Endothelial cell (in vitro differentiated cells): Measurements from ENCODE around the gene SYCP2. TPM values are rescaled to one million over a fixed set of nuclear protein-coding genes. Genes with fewer than 3 reads are reported as not detected.
A peak's percentile ranks its signal among the peaks of the same experiment; 100 is the strongest.

Source experiments
- DNase-seq: peaks from one replicate; pipeline ENCODE4 v3.0.0; 2021; ENCODE audit warnings: low spot score
- H3K27ac Mint-ChIP-seq: one replicate; pipeline ENCODE4 v1.8.0; 2021; ENCODE audit warnings: mixed read lengths, inconsistent platforms; ENCODE audit not compliant: unreplicated experiment
- H3K27me3 Mint-ChIP-seq: one replicate; pipeline ENCODE4 v1.8.0; 2021; ENCODE audit warnings: mild to moderate bottlenecking, moderate library complexity, mixed read lengths, inconsistent platforms; ENCODE audit not compliant: unreplicated experiment
- H3K36me3 Mint-ChIP-seq: one replicate; pipeline ENCODE4 v1.8.0; 2021; ENCODE audit warnings: mild to moderate bottlenecking, low read depth, mixed read lengths, inconsistent platforms; ENCODE audit not compliant: unreplicated experiment
- H3K4me1 Mint-ChIP-seq: one replicate; pipeline ENCODE4 v1.8.0; 2021; ENCODE audit warnings: mild to moderate bottlenecking, mixed read lengths, inconsistent platforms; ENCODE audit not compliant: unreplicated experiment
- H3K4me3 Mint-ChIP-seq: one replicate; pipeline ENCODE4 v1.8.0; 2021; ENCODE audit warnings: mild to moderate bottlenecking, mixed read lengths, inconsistent platforms; ENCODE audit not compliant: unreplicated experiment
- H3K9me3 Mint-ChIP-seq: one replicate; pipeline ENCODE4 v1.8.0; 2021; ENCODE audit warnings: mixed read lengths, inconsistent platforms; ENCODE audit not compliant: unreplicated experiment
- total RNA-seq: library from RNA; stranded (reverse); fragmentation: NEBNext Ultra II Directional; extraction: Animal tissue kit (Norgen Biotek cat#: 25700); gene quantifications from one replicate; pipeline ENCODE4 v1.2.1, GENCODE V29; 2021; ENCODE audit not compliant: unreplicated experiment
- TF ChIP-seq, protein P1 (sequence below): fragments of 200-600 bp; sonication (generic); IDR thresholded peaks from one replicate; pipeline ENCODE4 v1.5.0; 2021; ENCODE audit warnings: antibody characterized with exemption; ENCODE audit not compliant: unreplicated experiment

Gene SYCP2
- total RNA-seq, 1 donor from 2014 or later: 2.1 TPM

DNA sequence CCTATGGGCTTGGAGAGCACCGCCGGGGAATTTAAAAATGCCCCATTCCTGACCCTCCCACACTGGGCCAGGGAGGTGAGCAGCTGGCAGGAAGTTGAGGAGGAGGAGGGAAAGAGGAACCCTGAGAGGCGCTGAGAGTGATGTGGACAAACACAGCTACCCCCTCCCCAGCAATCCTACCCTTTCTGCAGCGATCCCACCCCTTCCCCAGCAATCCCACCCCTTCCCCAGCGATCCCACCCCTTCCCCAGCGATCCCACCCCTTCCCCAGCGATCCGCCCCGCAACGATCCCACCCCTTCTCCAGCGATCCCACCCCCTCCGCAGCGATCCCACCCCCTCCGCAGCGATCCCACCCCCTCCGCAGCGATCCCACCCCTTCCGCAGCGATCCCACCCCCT lies 111.6 kb downstream of the SYCP2 start:
- peaks cover 4% of the 10 kb centered on the region for H3K36me3 Mint-ChIP-seq
- H3K27ac Mint-ChIP-seq: peak overlapping the region; percentile 67
- H3K4me3 Mint-ChIP-seq: no peak overlapping the region
- H3K9me3 Mint-ChIP-seq: no peaks in the 10 kb centered on the region
- TF ChIP-seq, protein P1, sequence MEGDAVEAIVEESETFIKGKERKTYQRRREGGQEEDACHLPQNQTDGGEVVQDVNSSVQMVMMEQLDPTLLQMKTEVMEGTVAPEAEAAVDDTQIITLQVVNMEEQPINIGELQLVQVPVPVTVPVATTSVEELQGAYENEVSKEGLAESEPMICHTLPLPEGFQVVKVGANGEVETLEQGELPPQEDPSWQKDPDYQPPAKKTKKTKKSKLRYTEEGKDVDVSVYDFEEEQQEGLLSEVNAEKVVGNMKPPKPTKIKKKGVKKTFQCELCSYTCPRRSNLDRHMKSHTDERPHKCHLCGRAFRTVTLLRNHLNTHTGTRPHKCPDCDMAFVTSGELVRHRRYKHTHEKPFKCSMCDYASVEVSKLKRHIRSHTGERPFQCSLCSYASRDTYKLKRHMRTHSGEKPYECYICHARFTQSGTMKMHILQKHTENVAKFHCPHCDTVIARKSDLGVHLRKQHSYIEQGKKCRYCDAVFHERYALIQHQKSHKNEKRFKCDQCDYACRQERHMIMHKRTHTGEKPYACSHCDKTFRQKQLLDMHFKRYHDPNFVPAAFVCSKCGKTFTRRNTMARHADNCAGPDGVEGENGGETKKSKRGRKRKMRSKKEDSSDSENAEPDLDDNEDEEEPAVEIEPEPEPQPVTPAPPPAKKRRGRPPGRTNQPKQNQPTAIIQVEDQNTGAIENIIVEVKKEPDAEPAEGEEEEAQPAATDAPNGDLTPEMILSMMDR: no peak
- no peak for DNase-seq
- H3K4me1 Mint-ChIP-seq: peaks cover 18% of the 10 kb centered on the region
- peaks cover 6% of the 10 kb centered on the region for H3K27me3 Mint-ChIP-seq

DNA sequence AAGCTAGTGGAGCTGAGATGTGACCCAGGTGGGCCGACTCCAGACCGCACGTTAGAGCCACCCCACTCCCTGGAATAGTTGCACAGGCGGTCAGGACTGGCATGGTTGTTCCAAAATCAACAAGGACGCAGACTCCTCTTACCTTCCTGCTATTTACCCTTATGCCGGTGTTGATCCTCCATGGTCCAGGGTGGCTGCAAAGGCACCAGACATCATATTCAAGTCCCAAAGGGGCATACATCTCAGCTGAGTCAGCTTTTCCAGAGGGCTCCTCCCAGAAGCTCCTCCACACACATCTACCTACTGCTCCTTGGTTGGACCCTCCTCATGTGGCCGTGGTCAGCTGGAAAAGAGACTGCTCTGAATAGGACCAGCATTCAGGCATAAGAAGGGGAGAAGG lies 112.2 kb downstream of the SYCP2 start:
- Mint-ChIP-seq H3K27me3 (peaks cover 6% of the 10 kb centered on the region), H3K4me3 (no peak overlapping the region), H3K4me1 (peaks cover 18% of the 10 kb centered on the region), H3K27ac (no peak overlapping the region), H3K9me3 (no peaks in the 10 kb centered on the region), H3K36me3 (no peaks in the 10 kb centered on the region)
- DNase-seq: no peak
- TF ChIP-seq, protein P1: no peak

DNA sequence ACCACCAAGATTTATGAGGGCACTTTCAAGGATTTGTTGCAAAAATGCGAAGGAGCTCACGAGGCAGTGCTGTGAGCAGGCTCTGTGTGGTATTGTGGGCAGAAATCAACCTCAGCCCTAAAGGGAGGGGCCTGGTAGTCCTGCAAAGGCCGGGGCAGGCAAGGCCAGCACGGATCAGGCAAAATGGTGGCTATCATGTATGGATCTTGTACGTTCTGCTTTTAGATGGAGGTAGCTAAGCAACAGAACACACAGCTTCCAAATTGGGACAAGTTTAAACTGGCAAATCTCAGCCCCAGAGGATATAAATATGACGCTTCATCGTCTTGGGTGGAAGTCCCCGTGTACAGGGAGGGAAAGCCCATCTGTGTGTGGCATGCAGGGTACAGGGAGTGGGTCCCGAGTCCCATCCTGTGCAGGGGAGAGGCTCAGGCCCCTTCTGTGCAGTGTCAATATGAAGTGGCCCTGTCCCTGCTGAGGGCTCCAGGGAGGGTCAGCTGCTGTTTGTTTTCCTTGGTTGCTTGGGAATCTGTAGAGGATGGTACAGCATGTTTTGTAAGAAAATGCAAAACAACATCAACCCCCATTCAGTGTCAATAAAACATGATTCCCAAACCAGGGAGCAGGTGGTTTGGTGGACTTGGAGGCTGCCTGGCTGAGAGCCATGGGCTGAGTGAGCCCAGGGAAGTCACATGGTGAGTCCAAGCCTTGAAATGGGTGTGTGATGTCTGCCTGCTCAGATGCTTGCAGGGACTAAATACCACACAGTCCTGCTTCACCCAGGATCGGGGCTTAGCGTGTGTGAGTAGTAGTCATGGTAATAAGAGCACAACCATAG lies 113.0 kb downstream of the SYCP2 start:
- Mint-ChIP-seq H3K4me3 (no peak overlapping the region), H3K27ac (no peak overlapping the region)
- no peak for DNase-seq

DNA sequence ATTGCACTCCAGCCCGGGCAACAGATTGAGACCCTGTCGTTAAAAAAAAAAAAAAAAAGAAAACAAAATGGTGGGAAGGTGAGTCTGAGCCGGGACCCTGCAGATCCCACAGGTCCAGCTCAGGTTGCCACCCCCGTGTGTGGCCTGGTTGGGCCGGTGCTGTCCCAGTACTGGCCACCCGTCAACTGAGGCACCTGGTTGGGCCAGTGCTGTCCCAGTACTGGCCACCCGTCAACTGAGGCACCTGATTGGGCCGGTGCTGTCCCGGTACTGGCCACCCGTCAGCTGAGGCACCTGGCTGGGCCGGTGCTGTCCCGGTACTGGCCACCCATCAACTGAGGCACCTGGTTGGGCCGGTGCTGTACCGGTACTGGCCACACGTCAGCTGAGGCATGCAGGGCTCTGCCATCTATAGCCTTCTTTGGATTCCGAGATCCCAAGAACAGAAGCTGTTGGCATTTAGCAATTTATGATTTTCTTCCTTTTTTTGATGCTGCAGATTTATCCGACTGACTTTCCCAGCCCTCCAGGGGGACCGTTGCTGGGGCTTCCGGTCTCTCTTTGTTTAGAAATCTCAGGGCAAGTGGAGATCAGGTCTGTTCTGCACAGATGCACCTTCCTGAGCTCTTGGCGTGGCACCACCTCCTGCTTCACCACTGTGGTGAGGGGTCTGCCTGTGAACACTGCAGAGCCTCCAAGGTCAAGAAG lies 113.8 kb downstream of the SYCP2 start:
- peaks cover 2% of the 10 kb centered on the region for H3K27me3 Mint-ChIP-seq
- no peak overlapping the region for H3K27ac Mint-ChIP-seq
- no peak overlapping the region for H3K4me3 Mint-ChIP-seq
- TF ChIP-seq, protein P1: peak; percentile 27
- no peak for DNase-seq
- no peaks in the 10 kb centered on the region for H3K36me3 Mint-ChIP-seq
- peaks cover 18% of the 10 kb centered on the region for H3K4me1 Mint-ChIP-seq
- no peaks in the 10 kb centered on the region for H3K9me3 Mint-ChIP-seq

More for the DNA sequence above, 113.0 kb downstream of the SYCP2 start:
- peaks cover 18% of the 10 kb centered on the region for H3K4me1 Mint-ChIP-seq
- H3K27me3 Mint-ChIP-seq: peaks cover 4% of the 10 kb centered on the region
- no peaks in the 10 kb centered on the region for H3K9me3 Mint-ChIP-seq
- TF ChIP-seq, protein P1: no peak
- no peaks in the 10 kb centered on the region for H3K36me3 Mint-ChIP-seq

DNA sequence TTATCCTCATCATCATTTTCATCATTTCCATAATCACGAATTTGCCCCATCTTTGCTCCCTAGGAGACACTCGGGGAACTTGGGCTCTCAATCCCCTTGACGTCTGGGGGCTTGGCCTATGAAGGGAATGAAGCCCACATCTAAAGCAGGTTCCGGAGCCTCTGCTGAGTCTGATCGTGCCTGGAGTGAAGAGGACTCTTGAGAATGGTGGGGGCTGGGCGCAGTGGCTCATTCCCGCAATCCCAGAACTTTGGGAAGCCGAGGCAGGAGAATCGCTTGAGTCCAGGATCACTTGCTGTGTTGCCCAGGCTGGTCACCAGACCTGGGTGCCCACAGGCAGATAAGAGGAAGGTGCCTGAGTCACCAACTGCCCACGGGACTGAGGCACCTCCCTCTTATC lies 114.5 kb downstream of the SYCP2 start:
- DNase-seq: no peak
- Mint-ChIP-seq H3K4me3 (no peak overlapping the region), H3K27ac (no peak overlapping the region), H3K27me3 (peaks cover 6% of the 10 kb centered on the region), H3K4me1 (peaks cover 18% of the 10 kb centered on the region), H3K9me3 (no peaks in the 10 kb centered on the region), H3K36me3 (no peaks in the 10 kb centered on the region)
- TF ChIP-seq, protein P1: no peak
